K562 (cell line): ENCODE measurements around the gene RAB13. TPM values are rescaled to one million over a fixed set of nuclear protein-coding genes. Genes with fewer than 3 reads are reported as not detected.

Experiments used
- CC2D1A ChIP-seq: fragments of 450-650 bp; IDR thresholded peaks from 2 replicates; pipeline ENCODE4 v1.6.1; 2017; ENCODE audit warnings: mild to moderate bottlenecking
- EGR1 ChIP-seq: fragments of 450-650 bp; conservative IDR thresholded peaks from 2 replicates; pipeline ENCODE4 v1.6.1; 2017; ENCODE audit warnings: mild to moderate bottlenecking
- FOXJ3 ChIP-seq: sonication (generic); formaldehyde crosslinking; IDR thresholded peaks from 2 replicates; pipeline ENCODE4 v1.4.0; 2020; ENCODE audit warnings: mild to moderate bottlenecking, missing genetic modification reagents
- GTF2F1 ChIP-seq: IDR thresholded peaks from 2 replicates; pipeline ENCODE4 v1.6.1; 2011; ENCODE audit warnings: low read depth, low read length, improper control_type of control experiment
- JUN ChIP-seq, 2 experiments: sonication (generic) in 1 of 2; formaldehyde crosslinking in 1 of 2; IDR thresholded peaks; 2 replicates each; pipeline versions ENCODE4 v1.6.1 to v1.8.0; 2012 to 2022; ENCODE audit warnings: borderline replicate concordance in 2 of 2, mild to moderate bottlenecking in 2 of 2, improper control_type of control experiment in 1 of 2, low read depth in 1 of 2, low read length in 1 of 2, missing genetic modification reagents in 1 of 2
- MYC ChIP-seq, 2 experiments: fragments of 250-450 bp in 1 of 2; sonication (Bioruptor Pico) in 1 of 2; IDR thresholded peaks; 2 replicates each; pipeline versions ENCODE4 v1.5.1 to v1.6.1; 2012 to 2021; ENCODE audit warnings: low read depth in 2 of 2, borderline replicate concordance in 1 of 2, improper control_type of control experiment in 1 of 2, low read length in 1 of 2, mild to moderate bottlenecking in 1 of 2, moderate library complexity in 1 of 2
- RBM22 ChIP-seq: fragments of 200-400 bp; formaldehyde crosslinking; IDR thresholded peaks from 2 replicates; pipeline ENCODE4 v1.6.1; 2018; ENCODE audit warnings: low read length, low read depth; ENCODE audit not compliant: poor library complexity, severe bottlenecking
- SMARCA5 ChIP-seq: fragments of 450-650 bp; IDR thresholded peaks from 2 replicates; pipeline ENCODE4 v1.6.1; 2016
- ZBTB43 ChIP-seq: sonication (generic); formaldehyde crosslinking; IDR thresholded peaks from 2 replicates; pipeline ENCODE4 v1.8.0; 2023; ENCODE audit warnings: mild to moderate bottlenecking, missing genetic modification reagents
- ZNF407 ChIP-seq: fragments of 450-650 bp; IDR thresholded peaks from 2 replicates; pipeline ENCODE4 v1.6.1; 2016; ENCODE audit warnings: low read depth
- ZNF592 ChIP-seq: fragments of 450-650 bp; IDR thresholded peaks from 2 replicates; pipeline ENCODE4 v1.6.1; 2017; ENCODE audit warnings: antibody characterized with exemption, mild to moderate bottlenecking
- polyA plus RNA-seq, 8 experiments: library from polyadenylated mRNA; depleted of rRNA in 4 of 8; stranded (reverse) in 5 of 8; unstranded in 3 of 8; fragments of >200 nt; fragmentation: Nextera tagmentation in 2 of 8; fragmentation: Illumina TruSeq in 1 of 8; extraction: Ambion mirVana in 2 of 8; extraction: Trizol in 1 of 8; gene quantifications; 2 replicates each; pipeline versions ENCODE4 v1.2.1 to v1.2.3, GENCODE V29; 2011 to 2014; ENCODE audit warnings: inconsistent platforms in 1 of 8, missing spikeins in 1 of 8
- total RNA-seq, 7 experiments: library from RNA; depleted of rRNA in 6 of 7; stranded (reverse); fragments of >200 nt in 6 of 7; fragmentation: Illumina TruSeq in 2 of 7; extraction: Trizol in 2 of 7; gene quantifications; 2 replicates each; pipeline versions ENCODE4 v1.2.1 to v1.2.3, GENCODE V29; 2011 to 2021; ENCODE audit warnings: low replicate concordance in 1 of 7

The RAB13 gene
- total and polyA plus RNA-seq, 9 of the 15 experiments (the other 6 are each of a cell fraction or from before 2014, with no cell fraction given): 22.3 to 100 (median 39.8) TPM

GRCh38 chr1:153985341-153985912 lies 712 bp downstream of the RAB13 start (continued):
- TF ChIP-seq ZNF407 (peak; percentile 32; the same call in 1 of the 2 replicates), RBM22 (no peak), ZBTB43 (CRISPR knock-in tag) (no peak), FOXJ3 (CRISPR knock-in tag) (no peak), ZNF592 (no peak), GTF2F1 (no peak), JUN (IDR thresholded peaks at IDR 0.05; ENCODE audit: borderline replicate concordance, low read depth, low read length) (peak; percentile 87), JUN (CRISPR knock-in tag; IDR thresholded peaks at IDR 0.05; ENCODE audit: borderline replicate concordance) (no peak), EGR1 (0 out of 2 replicates have a peak, but pooled peaks have one; percentile 12), CC2D1A (no peak), MYC (IDR thresholded peaks at IDR 0.05; ENCODE audit: low read depth, low read length) (0 out of 2 replicates have a peak, but pooled peaks have one; percentile 25), MYC (CRISPR knock-in tag; IDR thresholded peaks at IDR 0.05; ENCODE audit: borderline replicate concordance, low read depth) (no peak), SMARCA5 (peak; percentile 45; the same call in 1 of the 2 replicates)
